Breast epithelium (tissue), 3 donors: ENCODE data around the gene SUFU.

Source experiments
- POLR2A ChIP-seq: fragments of 450-650 bp; IDR thresholded peaks from one replicate; pipeline ENCODE4 v1.6.1; 2016; ENCODE audit warnings: antibody characterized with exemption, mild to moderate bottlenecking, moderate library complexity
- TF ChIP-seq, protein P1 (sequence below), 3 donors: fragments of 450-650 bp; IDR thresholded peaks; one replicate each; pipeline ENCODE4 v1.5.1; 2016 to 2017; ENCODE audit warnings: antibody characterized with exemption in 3 of 3, mild to moderate bottlenecking in 3 of 3, moderate library complexity in 3 of 3

DNA sequence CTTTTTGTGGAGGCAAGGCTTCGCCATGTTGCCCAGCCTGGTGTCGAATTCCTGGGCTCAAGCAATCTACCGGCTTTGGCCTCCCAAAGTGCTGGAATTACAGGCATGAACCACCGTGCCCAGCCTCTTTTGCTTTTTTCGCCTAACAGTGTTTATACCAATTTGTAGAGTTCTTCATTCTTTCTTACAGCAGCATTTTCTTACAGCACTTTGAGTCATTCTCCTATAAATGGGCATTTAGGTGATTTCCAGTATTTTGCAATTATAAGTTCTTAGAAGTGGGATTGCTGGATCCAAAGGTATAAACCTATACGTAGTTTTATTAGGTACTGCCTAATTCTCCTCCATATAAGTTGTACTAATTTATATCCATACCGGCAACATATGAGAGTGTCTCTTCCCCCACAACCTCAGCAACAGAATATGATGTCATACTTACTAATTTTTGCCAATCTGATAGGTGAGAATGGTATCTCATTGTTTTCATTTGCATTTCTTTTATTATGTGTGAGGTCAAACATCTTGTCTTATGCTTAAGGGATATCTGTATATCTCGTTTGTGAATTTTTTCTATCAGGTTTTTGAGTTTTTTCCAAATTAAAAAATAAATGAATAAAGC, 39.1 kb downstream of the SUFU start:
- TF ChIP-seq, protein P1, sequence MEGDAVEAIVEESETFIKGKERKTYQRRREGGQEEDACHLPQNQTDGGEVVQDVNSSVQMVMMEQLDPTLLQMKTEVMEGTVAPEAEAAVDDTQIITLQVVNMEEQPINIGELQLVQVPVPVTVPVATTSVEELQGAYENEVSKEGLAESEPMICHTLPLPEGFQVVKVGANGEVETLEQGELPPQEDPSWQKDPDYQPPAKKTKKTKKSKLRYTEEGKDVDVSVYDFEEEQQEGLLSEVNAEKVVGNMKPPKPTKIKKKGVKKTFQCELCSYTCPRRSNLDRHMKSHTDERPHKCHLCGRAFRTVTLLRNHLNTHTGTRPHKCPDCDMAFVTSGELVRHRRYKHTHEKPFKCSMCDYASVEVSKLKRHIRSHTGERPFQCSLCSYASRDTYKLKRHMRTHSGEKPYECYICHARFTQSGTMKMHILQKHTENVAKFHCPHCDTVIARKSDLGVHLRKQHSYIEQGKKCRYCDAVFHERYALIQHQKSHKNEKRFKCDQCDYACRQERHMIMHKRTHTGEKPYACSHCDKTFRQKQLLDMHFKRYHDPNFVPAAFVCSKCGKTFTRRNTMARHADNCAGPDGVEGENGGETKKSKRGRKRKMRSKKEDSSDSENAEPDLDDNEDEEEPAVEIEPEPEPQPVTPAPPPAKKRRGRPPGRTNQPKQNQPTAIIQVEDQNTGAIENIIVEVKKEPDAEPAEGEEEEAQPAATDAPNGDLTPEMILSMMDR (IDR thresholded peaks at IDR 0.05), result no peak
- no peak for TF ChIP-seq POLR2A
